Activated CD4-positive, alpha-beta T cell treated with anti-CD3 and anti-CD28 coated beads, Interleukin-10, Interleukin-2, amounts not matched to agents 100 ng/mL and 50 ng/mL, durations not matched to agents 16 hours and 8 hours (primary cell): ENCODE results near the gene RNF150.
"Not testable (repeated sequence)": the region's sequence is repeated elsewhere in the genome, so short reads cannot be mapped to it uniquely, and the experiment has no call there.

Source experiments
- DNase-seq: peaks from one replicate; pipeline ENCODE4 v3.0.0-alpha.2; 2020

The RNF150 gene

GRCh38 chr4:140810591-140811169 is 322.6 kb downstream of the RNF150 start:
- DNase-seq: not testable (repeated sequence)
